GM20000 (cell line): ENCODE results near the gene DHX8.

Experiments
- DNase-seq: peaks from one replicate; pipeline ENCODE4 v3.0.0; 2012; ENCODE audit warnings: low spot score
- TF ChIP-seq, protein P1 (sequence below): IDR thresholded peaks from 2 replicates; pipeline ENCODE4 v1.5.1; 2012; ENCODE audit warnings: mild to moderate bottlenecking, control low read depth; ENCODE audit errors: extremely low read depth, missing control alignments

The DHX8 gene

DNA sequence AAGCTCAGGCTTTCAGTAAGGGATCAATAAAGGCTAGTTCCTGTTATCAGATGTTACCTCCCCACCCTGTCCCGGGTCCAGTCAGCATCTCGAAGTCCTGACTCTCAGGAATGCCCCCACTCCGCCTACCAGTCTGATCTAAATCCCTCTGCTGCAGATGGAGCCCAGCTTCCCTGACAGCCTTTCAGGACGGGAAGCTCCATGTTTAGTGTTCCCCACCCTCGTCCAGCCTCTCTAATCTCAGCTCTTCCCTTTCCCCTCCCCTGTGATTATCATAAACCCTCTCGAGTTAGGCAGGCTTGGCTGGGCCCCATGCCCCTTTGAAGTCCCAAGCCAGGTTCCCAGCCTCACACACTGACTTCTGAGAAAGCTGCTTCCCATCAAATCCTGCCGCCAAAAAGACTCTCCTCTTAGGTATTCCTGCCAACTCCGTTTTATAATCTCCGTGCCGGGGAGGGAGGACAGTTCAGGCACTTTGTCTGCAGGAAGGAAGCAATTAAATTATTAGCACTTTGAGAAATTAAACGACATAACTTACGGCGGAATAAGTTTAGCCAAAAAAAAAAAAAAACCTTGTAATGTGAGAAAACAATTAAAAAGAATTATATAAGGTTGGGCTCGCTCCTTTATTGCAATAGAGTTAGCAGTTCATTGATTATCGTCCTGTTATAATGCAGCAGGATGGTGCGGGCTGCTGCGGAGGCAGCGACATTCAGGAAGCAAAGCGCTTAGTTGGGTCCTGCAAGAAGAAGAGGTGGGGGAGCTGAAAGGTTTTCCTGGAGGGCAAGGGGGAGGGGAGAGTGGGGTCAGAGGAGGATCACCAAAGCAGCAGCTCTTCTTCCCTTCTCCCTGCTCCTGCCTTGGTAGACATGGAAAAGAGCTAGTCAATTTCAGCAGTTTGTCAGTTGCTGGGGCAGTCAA lies 79.2 kb downstream of the DHX8 start:
- DNase-seq: no peak
- TF ChIP-seq, protein P1, sequence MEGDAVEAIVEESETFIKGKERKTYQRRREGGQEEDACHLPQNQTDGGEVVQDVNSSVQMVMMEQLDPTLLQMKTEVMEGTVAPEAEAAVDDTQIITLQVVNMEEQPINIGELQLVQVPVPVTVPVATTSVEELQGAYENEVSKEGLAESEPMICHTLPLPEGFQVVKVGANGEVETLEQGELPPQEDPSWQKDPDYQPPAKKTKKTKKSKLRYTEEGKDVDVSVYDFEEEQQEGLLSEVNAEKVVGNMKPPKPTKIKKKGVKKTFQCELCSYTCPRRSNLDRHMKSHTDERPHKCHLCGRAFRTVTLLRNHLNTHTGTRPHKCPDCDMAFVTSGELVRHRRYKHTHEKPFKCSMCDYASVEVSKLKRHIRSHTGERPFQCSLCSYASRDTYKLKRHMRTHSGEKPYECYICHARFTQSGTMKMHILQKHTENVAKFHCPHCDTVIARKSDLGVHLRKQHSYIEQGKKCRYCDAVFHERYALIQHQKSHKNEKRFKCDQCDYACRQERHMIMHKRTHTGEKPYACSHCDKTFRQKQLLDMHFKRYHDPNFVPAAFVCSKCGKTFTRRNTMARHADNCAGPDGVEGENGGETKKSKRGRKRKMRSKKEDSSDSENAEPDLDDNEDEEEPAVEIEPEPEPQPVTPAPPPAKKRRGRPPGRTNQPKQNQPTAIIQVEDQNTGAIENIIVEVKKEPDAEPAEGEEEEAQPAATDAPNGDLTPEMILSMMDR: no peak

DNA sequence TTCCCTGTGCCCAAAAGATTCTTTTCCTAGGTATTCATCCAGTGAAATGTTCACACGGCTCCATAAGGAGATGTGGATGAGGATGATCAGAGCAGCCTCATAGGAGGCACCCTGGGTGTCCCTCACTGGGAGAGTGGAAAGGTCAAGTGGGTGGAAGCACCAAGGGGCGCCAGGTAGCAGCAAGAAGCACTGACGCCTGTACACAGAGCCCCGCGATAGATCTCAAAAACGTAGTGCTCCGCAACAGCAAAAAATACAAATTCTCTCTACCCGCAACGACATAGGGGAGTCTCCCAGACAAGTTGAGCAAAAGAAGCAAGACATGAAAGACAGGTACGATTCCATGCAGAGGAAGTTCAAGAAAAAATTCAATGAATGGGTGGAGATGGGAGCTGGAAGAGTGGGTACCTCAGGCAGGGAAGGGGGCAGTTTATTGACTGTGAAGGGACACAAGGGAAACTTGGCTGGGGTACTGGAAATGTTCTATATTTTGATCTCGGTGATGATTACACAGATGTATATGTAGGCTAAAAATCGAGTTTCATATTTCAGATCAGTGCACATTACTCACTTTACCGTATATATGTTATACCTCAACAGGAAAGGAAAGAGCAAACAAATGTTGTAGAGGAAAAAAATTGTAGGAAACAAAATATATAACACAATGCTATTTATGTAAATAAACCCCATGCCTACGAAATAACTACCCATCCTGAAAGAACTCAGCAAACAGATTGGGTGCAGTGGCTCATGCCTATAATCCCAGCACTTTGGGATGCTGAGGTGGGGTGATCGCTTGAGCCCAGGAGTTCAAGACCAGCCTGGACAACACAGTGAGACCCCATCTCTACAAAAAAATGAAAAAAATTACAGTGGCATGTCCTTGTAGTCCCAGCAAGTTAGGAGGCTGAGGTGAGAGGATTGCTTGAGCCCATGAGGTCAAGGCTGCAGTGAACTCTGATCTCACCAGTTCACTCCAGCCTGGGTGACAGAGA lies 80.1 kb downstream of the DHX8 start:
- DNase-seq: no peak
- TF ChIP-seq, protein P1: no peak

DNA sequence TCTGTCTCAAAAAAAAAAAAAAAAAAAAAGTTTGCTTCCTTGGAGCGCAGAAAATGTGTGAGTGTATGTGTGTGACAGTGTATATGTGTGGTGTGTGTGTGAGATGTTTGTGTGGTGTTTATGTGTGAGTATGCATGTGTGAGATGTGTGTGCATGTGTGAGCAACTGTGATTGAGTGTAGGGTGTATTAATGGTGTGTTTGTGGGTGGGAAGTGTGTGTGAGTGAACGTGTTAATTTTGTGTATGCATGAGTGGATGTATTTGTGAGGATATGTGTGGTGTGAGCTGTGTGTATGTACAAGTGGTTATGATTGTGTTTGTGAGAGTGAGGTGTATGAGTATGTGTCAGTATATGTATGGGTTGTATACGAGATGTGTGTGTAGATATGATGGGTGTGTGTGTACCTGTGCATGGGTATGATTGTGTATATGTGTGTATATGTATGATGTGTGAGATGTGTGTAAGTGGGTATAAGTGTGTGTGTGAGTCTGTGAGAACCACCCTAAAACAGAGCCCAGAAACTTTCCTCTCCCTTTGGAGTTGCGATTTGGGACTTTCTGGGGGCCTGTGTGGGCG lies 84.8 kb downstream of the DHX8 start:
- no peak for DNase-seq

DNA sequence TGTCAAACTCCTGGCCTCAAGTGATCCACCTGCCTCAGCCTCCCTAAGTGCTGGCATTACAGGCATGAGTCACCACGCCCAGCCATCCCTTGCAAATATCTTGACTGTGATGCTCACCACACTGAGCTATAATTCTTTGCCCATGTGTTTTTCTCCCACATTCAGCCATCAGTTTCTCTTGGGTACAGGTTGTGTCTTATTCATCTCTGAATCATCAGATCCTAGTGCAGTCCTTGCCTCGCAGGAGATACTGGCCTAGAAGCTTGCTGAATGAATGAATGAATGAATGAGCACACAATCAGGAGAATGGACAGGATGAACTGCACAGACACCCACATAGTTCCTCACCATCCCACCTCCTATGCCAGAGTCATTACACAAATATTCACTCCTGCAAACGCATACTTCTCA lies 86.7 kb downstream of the DHX8 start:
- TF ChIP-seq, protein P1: no peak
- DNase-seq: no peak

More for the DNA sequence above, 84.8 kb downstream of the DHX8 start:
- TF ChIP-seq, protein P1: no peak

DNA sequence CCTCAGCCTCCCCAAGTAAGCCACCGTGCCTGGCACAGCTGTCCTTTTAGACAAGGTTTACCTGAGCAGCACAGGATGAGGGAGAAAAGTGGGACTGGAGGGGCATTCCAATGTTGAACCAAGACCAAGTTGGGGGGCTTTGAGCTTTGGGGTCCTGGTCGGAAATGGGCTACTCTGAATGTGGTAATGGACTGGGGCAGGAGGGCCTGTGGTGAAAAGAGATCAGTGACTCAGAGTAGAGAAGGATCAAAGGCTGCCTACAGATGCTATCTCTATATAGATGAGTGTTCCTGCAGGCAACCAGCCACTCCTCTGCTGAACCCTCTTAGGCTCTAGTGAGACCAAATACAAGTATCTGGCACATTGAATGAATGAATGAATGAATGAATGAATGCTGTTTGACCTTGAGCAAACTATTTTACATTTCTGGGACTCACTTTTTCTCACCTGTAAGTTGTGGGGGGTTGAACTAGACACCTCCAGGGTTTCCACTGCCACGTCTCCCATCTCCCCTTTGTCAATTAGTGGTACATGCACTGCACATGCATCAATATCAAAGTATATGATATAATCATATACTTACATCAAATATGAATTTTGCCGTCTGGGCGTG lies 88.7 kb downstream of the DHX8 start:
- TF ChIP-seq, protein P1: no peak
- DNase-seq: no peak

- TF ChIP-seq, protein P1: no peak
- DNase-seq: no peak
These were observed 90.0 kb downstream of the DHX8 start for GRCh38 chr17:43573579-43574321.
